Endothelial cell (in vitro differentiated cells): ENCODE results near the gene WDR19. TPM values are rescaled to one million over a fixed set of nuclear protein-coding genes. Genes with fewer than 3 reads are reported as not detected.
A peak's percentile ranks its signal among the peaks of the same experiment; 100 is the strongest.

ENCODE experiments used
- DNase-seq: peaks from one replicate; pipeline ENCODE4 v3.0.0; 2021; ENCODE audit warnings: low spot score
- H3K27ac Mint-ChIP-seq: one replicate; pipeline ENCODE4 v1.8.0; 2021; ENCODE audit warnings: mixed read lengths, inconsistent platforms; ENCODE audit not compliant: unreplicated experiment
- H3K27me3 Mint-ChIP-seq: one replicate; pipeline ENCODE4 v1.8.0; 2021; ENCODE audit warnings: mild to moderate bottlenecking, moderate library complexity, mixed read lengths, inconsistent platforms; ENCODE audit not compliant: unreplicated experiment
- H3K36me3 Mint-ChIP-seq: one replicate; pipeline ENCODE4 v1.8.0; 2021; ENCODE audit warnings: mild to moderate bottlenecking, low read depth, mixed read lengths, inconsistent platforms; ENCODE audit not compliant: unreplicated experiment
- H3K4me1 Mint-ChIP-seq: one replicate; pipeline ENCODE4 v1.8.0; 2021; ENCODE audit warnings: mild to moderate bottlenecking, mixed read lengths, inconsistent platforms; ENCODE audit not compliant: unreplicated experiment
- H3K4me3 Mint-ChIP-seq: one replicate; pipeline ENCODE4 v1.8.0; 2021; ENCODE audit warnings: mild to moderate bottlenecking, mixed read lengths, inconsistent platforms; ENCODE audit not compliant: unreplicated experiment
- H3K9me3 Mint-ChIP-seq: one replicate; pipeline ENCODE4 v1.8.0; 2021; ENCODE audit warnings: mixed read lengths, inconsistent platforms; ENCODE audit not compliant: unreplicated experiment
- CTCF ChIP-seq: fragments of 200-600 bp; sonication (generic); IDR thresholded peaks from one replicate; pipeline ENCODE4 v1.5.0; 2021; ENCODE audit warnings: antibody characterized with exemption; ENCODE audit not compliant: unreplicated experiment
- total RNA-seq: library from RNA; stranded (reverse); fragmentation: NEBNext Ultra II Directional; extraction: Animal tissue kit (Norgen Biotek cat#: 25700); gene quantifications from one replicate; pipeline ENCODE4 v1.2.1, GENCODE V29; 2021; ENCODE audit not compliant: unreplicated experiment

The WDR19 gene
- total RNA-seq, 1 donor from 2014 or later = 35.8 TPM

GRCh38 chr4:39235021-39235420 is 52.7 kb downstream of the WDR19 start:
- no peak for DNase-seq
- H3K4me1 Mint-ChIP-seq = no peaks in the 10 kb centered on the region
- peaks cover 3% of the 10 kb centered on the region for H3K36me3 Mint-ChIP-seq
- TF ChIP-seq CTCF = no peak
- no peak overlapping the region for H3K27ac Mint-ChIP-seq
- no peak overlapping the region for H3K4me3 Mint-ChIP-seq
- H3K9me3 Mint-ChIP-seq = no peaks in the 10 kb centered on the region
- no peaks in the 10 kb centered on the region for H3K27me3 Mint-ChIP-seq

- Mint-ChIP-seq H3K4me1 (no peaks in the 10 kb centered on the region), H3K27me3 (no peaks in the 10 kb centered on the region), H3K9me3 (no peaks in the 10 kb centered on the region), H3K36me3 (peaks cover 3% of the 10 kb centered on the region), H3K4me3 (no peak overlapping the region), H3K27ac (no peak overlapping the region)
- no peak for DNase-seq
- no peak for TF ChIP-seq CTCF
These were observed 53.4 kb downstream of the WDR19 start for GRCh38 chr4:39235696-39236095.

- no peak for TF ChIP-seq CTCF
- DNase-seq = no peak
- H3K27ac Mint-ChIP-seq = no peak overlapping the region
- H3K36me3 Mint-ChIP-seq = peaks cover 3% of the 10 kb centered on the region
- no peaks in the 10 kb centered on the region for H3K4me1 Mint-ChIP-seq
- H3K4me3 Mint-ChIP-seq = no peak overlapping the region
- no peaks in the 10 kb centered on the region for H3K9me3 Mint-ChIP-seq
- H3K27me3 Mint-ChIP-seq = no peaks in the 10 kb centered on the region
These were observed 54.9 kb downstream of the WDR19 start for GRCh38 chr4:39237179-39237578.

- no peak for DNase-seq
- Mint-ChIP-seq H3K27me3 (no peaks in the 10 kb centered on the region), H3K9me3 (no peaks in the 10 kb centered on the region), H3K4me1 (no peaks in the 10 kb centered on the region), H3K27ac (no peak overlapping the region), H3K36me3 (peaks cover 16% of the 10 kb centered on the region), H3K4me3 (no peak overlapping the region)
- TF ChIP-seq CTCF = no peak
These were observed 61.1 kb downstream of the WDR19 start for GRCh38 chr4:39243462-39243861.

GRCh38 chr4:39255266-39255665 is 72.9 kb downstream of the WDR19 start:
- H3K9me3 Mint-ChIP-seq = no peaks in the 10 kb centered on the region
- no peak overlapping the region for H3K4me3 Mint-ChIP-seq
- H3K4me1 Mint-ChIP-seq = peaks cover 12% of the 10 kb centered on the region
- TF ChIP-seq CTCF = no peak
- H3K27me3 Mint-ChIP-seq = peaks cover 3% of the 10 kb centered on the region
- H3K27ac Mint-ChIP-seq = peak overlapping the region; percentile 80
- H3K36me3 Mint-ChIP-seq = peaks cover 8% of the 10 kb centered on the region
- no peak for DNase-seq
